HepG2 (cell line): ENCODE measurements around the gene TET3.

ENCODE experiments used
- CTCF ChIP-seq: sonication (generic); formaldehyde crosslinking; IDR thresholded peaks from 2 replicates; pipeline ENCODE4 v1.5.0; 2020; ENCODE audit warnings: mild to moderate bottlenecking, missing genetic modification reagents, moderate library complexity
- HOXA3 ChIP-seq: sonication (generic); formaldehyde crosslinking; IDR thresholded peaks from 2 replicates; pipeline ENCODE4 v1.5.0; 2020; ENCODE audit warnings: missing genetic modification reagents
- HOXA7 ChIP-seq: sonication (generic); formaldehyde crosslinking; IDR thresholded peaks from 2 replicates; pipeline ENCODE4 v1.8.1; 2022; ENCODE audit warnings: mild to moderate bottlenecking, missing genetic modification reagents, moderate library complexity
- POLR2AphosphoS2 ChIP-seq: IDR thresholded peaks from 2 replicates; pipeline ENCODE4 v1.6.1; 2011; ENCODE audit warnings: low read depth, low read length, improper control_type of control experiment
- POLR2AphosphoS5 ChIP-seq: IDR thresholded peaks from 2 replicates; pipeline ENCODE4 v1.6.1; 2012; ENCODE audit warnings: low read depth, low read length
- ZNF383 ChIP-seq: sonication (generic); formaldehyde crosslinking; IDR thresholded peaks from 2 replicates; pipeline ENCODE4 v1.4.0; 2020; ENCODE audit warnings: missing genetic modification reagents, mild to moderate bottlenecking, borderline replicate concordance

- TF ChIP-seq HOXA7 (no peak), HOXA3 (no peak), POLR2AphosphoS5 (no peak), POLR2AphosphoS2 (no peak), CTCF (no peak), ZNF383 (CRISPR knock-in tag) (no peak)
Measured at GRCh38 chr2:74005786-74006185, 21.1 kb downstream of the TET3 start.
